HCT116 (cell line): ENCODE results near the gene PROCA1. TPM values are rescaled to one million over a fixed set of nuclear protein-coding genes. Genes with fewer than 3 reads are reported as not detected.

ENCODE experiments used
- ATAC-seq: fragments of 200-7000 bp; cut with Tn5 transposase; 2 replicates; pipeline ENCODE4 v1.9.1; 2020; ENCODE audit warnings: mild to moderate bottlenecking, moderate library complexity
- BruUV-seq: library from RNA; stranded (reverse); fragments of 400-500 nt; replicated peaks from 2 replicates; lab custom pipeline; 2021; lab: Mats Ljungman, UMichigan
- CTCF ChIA-PET: fragments of 300-600 bp; sonication (Branson Sonifier 250); formaldehyde crosslinking; loops from one replicate; lab custom pipeline; 2021; ENCODE audit warnings: antibody characterized with exemption; lab: Charles Lee
- POLR2A ChIA-PET: fragments of 300-600, 350-600 bp; sonication (Branson Sonifier 250); formaldehyde crosslinking; loops from one replicate; lab custom pipeline; 2021; ENCODE audit warnings: antibody characterized with exemption; lab: Charles Lee
- RAD21 ChIA-PET, 2 experiments: fragments of 300-600 bp; sonication (Branson Sonifier 250); formaldehyde crosslinking; loops; one replicate each; lab custom pipeline; 2023; ENCODE audit warnings: low total read pairs in 2 of 2; ENCODE audit not compliant: uncharacterized antibody in 2 of 2, unreplicated experiment in 2 of 2, low non-redundant PET in 1 of 2; lab: Charles Lee
- DNase-seq: peaks from one replicate; pipeline ENCODE4 v3.0.0-alpha.2; 2010; ENCODE audit warnings: low read depth, low spot score
- H2AFZ ChIP-seq: fragments of 200-600 bp; shearing (Covaris generic), sonication (generic); 2 replicates; pipeline ENCODE4 v1.6.1; 2017; ENCODE audit warnings: low read depth, mixed run types, mixed read lengths, antibody characterized with exemption, low read length; ENCODE audit not compliant: poor library complexity, severe bottlenecking
- H3K27ac ChIP-seq: 2 replicates; pipeline ENCODE4 v1.5.1; 2012; ENCODE audit warnings: low read depth, low read length
- H3K27me3 ChIP-seq: fragments of 200-600 bp; sonication (generic); 2 replicates; pipeline ENCODE4 v1.6.1; 2016; ENCODE audit warnings: mixed run types, low read length, mixed read lengths; ENCODE audit not compliant: insufficient read depth
- H3K36me3 ChIP-seq, 2 experiments: fragments of 200-500 bp in 1 of 2; fragments of 200-600 bp in 1 of 2; sonication (Bioruptor generic) in 1 of 2; sonication (generic) in 1 of 2; 2 replicates each; pipeline versions ENCODE4 v1.5.1 to v1.6.1; 2014 to 2016; ENCODE audit warnings: low read length in 2 of 2, inconsistent platforms in 1 of 2, mixed read lengths in 1 of 2, mixed run types in 1 of 2; ENCODE audit not compliant: insufficient read depth in 2 of 2, control insufficient read depth in 1 of 2
- H3K4me1 ChIP-seq, 2 experiments: fragments of 200-600 bp in 1 of 2; sonication (generic) in 1 of 2; 2 replicates each; pipeline versions ENCODE4 v1.5.1 to v1.6.1; 2012 to 2017; ENCODE audit warnings: low read length in 2 of 2, inconsistent platforms in 1 of 2, mild to moderate bottlenecking in 1 of 2, mixed read lengths in 1 of 2, mixed run types in 1 of 2, moderate library complexity in 1 of 2; ENCODE audit not compliant: insufficient read depth in 2 of 2, control insufficient read depth in 1 of 2
- H3K4me2 ChIP-seq: fragments of 200-600 bp; sonication (generic); 2 replicates; pipeline ENCODE4 v1.6.1; 2017; ENCODE audit warnings: mixed run types, low read length, mixed read lengths
- H3K4me3 ChIP-seq, 2 experiments: fragments of 200-600 bp in 1 of 2; sonication (generic) in 1 of 2; replicated peaks in 1 of 2; 2 replicates each; pipeline ENCODE4 v1.5.1; 2011 to 2016; ENCODE audit warnings: low read length in 2 of 2, control low read depth in 1 of 2, low read depth in 1 of 2, mild to moderate bottlenecking in 1 of 2, mixed read lengths in 1 of 2, mixed run types in 1 of 2
- H3K79me2 ChIP-seq: fragments of 200-600 bp; sonication (generic); 2 replicates; pipeline ENCODE4 v1.6.1; 2017; ENCODE audit warnings: mild to moderate bottlenecking, mixed run types, low read length, moderate library complexity, mixed read lengths; ENCODE audit not compliant: insufficient read depth
- H3K9ac ChIP-seq: fragments of 200-600 bp; sonication (generic); 2 replicates; pipeline ENCODE4 v1.6.1; 2016; ENCODE audit warnings: low read length, mixed read lengths
- H3K9me2 ChIP-seq: fragments of 200-600 bp; sonication (generic), shearing (Covaris generic); 2 replicates; pipeline ENCODE4 v1.6.1; 2017; ENCODE audit warnings: mixed run types, mild to moderate bottlenecking, moderate library complexity; ENCODE audit not compliant: insufficient read depth
- H3K9me3 ChIP-seq, 2 experiments: fragments of 200-500 bp in 1 of 2; fragments of 200-600 bp in 1 of 2; sonication (Bioruptor generic) in 1 of 2; sonication (generic) in 1 of 2; 2 replicates each; pipeline ENCODE4 v1.6.1; 2014 to 2017; ENCODE audit warnings: low read length in 2 of 2, mixed read lengths in 2 of 2, inconsistent platforms in 1 of 2, low read depth in 1 of 2, mild to moderate bottlenecking in 1 of 2, mixed run types in 1 of 2, moderate library complexity in 1 of 2; ENCODE audit not compliant: control insufficient read depth in 1 of 2, insufficient read depth in 1 of 2
- H4K20me1 ChIP-seq: fragments of 200-600 bp; sonication (generic), shearing (Covaris generic); 2 replicates; pipeline ENCODE4 v1.6.1; 2017; ENCODE audit warnings: mixed run types, mild to moderate bottlenecking, moderate library complexity; ENCODE audit not compliant: insufficient read depth
- CEBPB ChIP-seq: IDR thresholded peaks from 2 replicates; pipeline ENCODE4 v1.6.1; 2012; ENCODE audit warnings: low read depth
- EGR1 ChIP-seq: IDR thresholded peaks from 2 replicates; pipeline ENCODE4 v1.6.1; 2012; ENCODE audit warnings: low read depth
- EZH2 ChIP-seq: fragments of 200-600 bp; sonication (generic); IDR thresholded peaks from 2 replicates; pipeline ENCODE4 v1.6.1; 2017; ENCODE audit warnings: antibody characterized with exemption, mixed run types
- FOSL1 ChIP-seq: IDR thresholded peaks from 2 replicates; pipeline ENCODE4 v1.6.1; 2012; ENCODE audit warnings: low read depth
- JUND ChIP-seq: IDR thresholded peaks from 2 replicates; pipeline ENCODE4 v1.6.1; 2012
- POLR2A ChIP-seq: IDR thresholded peaks from 2 replicates; pipeline ENCODE4 v1.7.0; 2011; ENCODE audit warnings: borderline replicate concordance; ENCODE audit not compliant: insufficient read depth, insufficient read length; ENCODE audit errors: extremely low read depth
- SIN3A ChIP-seq: IDR thresholded peaks from 2 replicates; pipeline ENCODE4 v1.6.1; 2012; ENCODE audit warnings: low read depth
- SP1 ChIP-seq: IDR thresholded peaks from 2 replicates; pipeline ENCODE4 v1.6.1; 2012; ENCODE audit warnings: low read depth
- ZFX ChIP-seq: fragments of 450-650 bp; IDR thresholded peaks from 2 replicates; pipeline ENCODE4 v1.6.1; 2017
- intact Hi-C: fragments of 100-400 bp; cut with micrococcal nuclease; formaldehyde crosslinking; loops from 2 replicates; pipeline ENCODE4 v1.10.0; 2022
- total RNA-seq: library from RNA; stranded (reverse); gene quantifications from one replicate; pipeline ENCODE4 v1.2.1, GENCODE V29; 2021; ENCODE audit not compliant: unreplicated experiment
- TF ChIP-seq, protein P1 (sequence below): IDR thresholded peaks from 2 replicates; pipeline ENCODE4 v1.6.1; 2012
- TF ChIP-seq, protein P2 (sequence below): IDR thresholded peaks from 2 replicates; pipeline ENCODE4 v1.6.1; 2012; ENCODE audit warnings: low read depth

The PROCA1 gene
- total RNA-seq, 1 experiment from 2014 or later, result 0.96 TPM

DNA sequence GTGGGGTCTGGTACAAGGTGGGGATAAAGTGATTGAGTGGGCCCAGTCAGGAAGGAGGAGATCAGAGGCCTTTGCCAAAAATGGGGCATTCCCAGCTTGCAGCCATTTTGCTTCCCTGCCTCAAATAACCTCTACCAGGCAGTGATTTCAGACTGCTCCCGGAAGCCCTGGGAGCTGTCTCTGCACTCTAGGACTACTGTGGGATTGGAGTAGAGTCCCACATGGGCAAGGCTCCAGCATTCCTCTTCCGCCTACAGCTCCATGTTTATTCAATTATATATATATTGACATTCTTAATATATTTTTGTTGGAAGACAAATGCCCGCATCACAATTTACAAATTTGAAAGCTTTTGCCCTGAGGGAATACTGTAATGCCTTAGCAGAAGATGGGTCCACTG lies 36.2 kb downstream of the PROCA1 start:
- no peaks in the 10 kb centered on the region for H3K4me1 ChIP-seq
- TF ChIP-seq, protein P1, sequence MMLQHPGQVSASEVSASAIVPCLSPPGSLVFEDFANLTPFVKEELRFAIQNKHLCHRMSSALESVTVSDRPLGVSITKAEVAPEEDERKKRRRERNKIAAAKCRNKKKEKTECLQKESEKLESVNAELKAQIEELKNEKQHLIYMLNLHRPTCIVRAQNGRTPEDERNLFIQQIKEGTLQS, result no peak
- TF ChIP-seq, protein P2, sequence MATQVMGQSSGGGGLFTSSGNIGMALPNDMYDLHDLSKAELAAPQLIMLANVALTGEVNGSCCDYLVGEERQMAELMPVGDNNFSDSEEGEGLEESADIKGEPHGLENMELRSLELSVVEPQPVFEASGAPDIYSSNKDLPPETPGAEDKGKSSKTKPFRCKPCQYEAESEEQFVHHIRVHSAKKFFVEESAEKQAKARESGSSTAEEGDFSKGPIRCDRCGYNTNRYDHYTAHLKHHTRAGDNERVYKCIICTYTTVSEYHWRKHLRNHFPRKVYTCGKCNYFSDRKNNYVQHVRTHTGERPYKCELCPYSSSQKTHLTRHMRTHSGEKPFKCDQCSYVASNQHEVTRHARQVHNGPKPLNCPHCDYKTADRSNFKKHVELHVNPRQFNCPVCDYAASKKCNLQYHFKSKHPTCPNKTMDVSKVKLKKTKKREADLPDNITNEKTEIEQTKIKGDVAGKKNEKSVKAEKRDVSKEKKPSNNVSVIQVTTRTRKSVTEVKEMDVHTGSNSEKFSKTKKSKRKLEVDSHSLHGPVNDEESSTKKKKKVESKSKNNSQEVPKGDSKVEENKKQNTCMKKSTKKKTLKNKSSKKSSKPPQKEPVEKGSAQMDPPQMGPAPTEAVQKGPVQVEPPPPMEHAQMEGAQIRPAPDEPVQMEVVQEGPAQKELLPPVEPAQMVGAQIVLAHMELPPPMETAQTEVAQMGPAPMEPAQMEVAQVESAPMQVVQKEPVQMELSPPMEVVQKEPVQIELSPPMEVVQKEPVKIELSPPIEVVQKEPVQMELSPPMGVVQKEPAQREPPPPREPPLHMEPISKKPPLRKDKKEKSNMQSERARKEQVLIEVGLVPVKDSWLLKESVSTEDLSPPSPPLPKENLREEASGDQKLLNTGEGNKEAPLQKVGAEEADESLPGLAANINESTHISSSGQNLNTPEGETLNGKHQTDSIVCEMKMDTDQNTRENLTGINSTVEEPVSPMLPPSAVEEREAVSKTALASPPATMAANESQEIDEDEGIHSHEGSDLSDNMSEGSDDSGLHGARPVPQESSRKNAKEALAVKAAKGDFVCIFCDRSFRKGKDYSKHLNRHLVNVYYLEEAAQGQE, result no peak
- TF ChIP-seq ZFX (no peak), EZH2 (no peak), EGR1 (no peak), CEBPB (no peak), SP1 (no peak), SIN3A (no peak), POLR2A (no peak), JUND (no peak), FOSL1 (no peak)
- TF ChIP-seq, all 23 proteins: peak for 0
- Histone ChIP-seq H3K27ac (no peak overlapping the region), H3K79me2 (peaks cover 10% of the 10 kb centered on the region; the same call in 1 of the 2 replicates), H4K20me1 (no peaks in the 10 kb centered on the region), H3K9me2 (no peaks in the 10 kb centered on the region), H2AFZ (no peak overlapping the region), H3K9ac (no peak overlapping the region), H3K4me2 (no peak overlapping the region), H3K36me3 (peaks cover 67 to 69% of the 10 kb centered on the region in 2 experiments), H3K4me3 (no peak overlapping the region), H3K9me3 (no peaks in the 10 kb centered on the region), H3K27me3 (no peaks in the 10 kb centered on the region)
- intact Hi-C loops, result loop anchor here (10.0 kb wide), 1 partner anchor 181 kb away; no protein-coding TSS in a partner anchor
- ChIA-PET RAD21 (interaction anchor here in 1 of 2 experiments (0.7 kb wide), 1 partner anchor 234 kb away, joined by 3 read pairs; no protein-coding TSS in a partner anchor), POLR2A (no interaction called here), CTCF (interaction anchor here (0.8 to 1.5 kb wide), 2 partner anchors 29 to 32 kb away, joined by 3 to 5 read pairs; no protein-coding TSS in a partner anchor)
- no peak for ATAC-seq
- no peak for DNase-seq
- BruUV-seq, result no TSS peak
